Measurements from ENCODE around the gene UVRAG.

GRCh38 chr11:76135491-76135890 is 320.5 kb downstream of the UVRAG start:
- no peak for TF ChIP-seq RCOR1 (IDR thresholded peaks at IDR 0.05; ENCODE audit: insufficient replicate concordance, low read length)
- no peak for TF ChIP-seq CHD1 (IDR thresholded peaks at IDR 0.05; ENCODE audit: low read depth, low read length)
- no peak for TF ChIP-seq CTCF (conservative IDR thresholded peaks at IDR 0.05; ENCODE audit: low read depth, low read length)
- TF ChIP-seq POLR2A (IDR thresholded peaks at IDR 0.05; ENCODE audit: low read depth, low read length) = no peak
- no peak for TF ChIP-seq MAFK (IDR thresholded peaks at IDR 0.05; ENCODE audit: low read depth, low read length)
- no peak for TF ChIP-seq RFX5 (IDR thresholded peaks at IDR 0.05; ENCODE audit: low read depth, low read length)
- no peak for TF ChIP-seq MXI1 (IDR thresholded peaks at IDR 0.05; ENCODE audit: borderline replicate concordance, low read depth, low read length)
- TF ChIP-seq CEBPB (IDR thresholded peaks at IDR 0.05; ENCODE audit: low read depth, low read length) = no peak
- TF ChIP-seq RAD21 (IDR thresholded peaks at IDR 0.05; ENCODE audit: low read length) = no peak

All from IMR-90 (cell line).